GM19452 (cell line): ENCODE results near the gene L3MBTL1.
"Not testable (repeated sequence)": the region's sequence is repeated elsewhere in the genome, so short reads cannot be mapped to it uniquely, and the experiment has no call there.

Experiments
- ATAC-seq: cut with Tn5 transposase; IDR thresholded peaks from one replicate; pipeline ENCODE4 v1.9.1; 2021; ENCODE audit not compliant: unreplicated experiment

L3MBTL1 gene

DNA sequence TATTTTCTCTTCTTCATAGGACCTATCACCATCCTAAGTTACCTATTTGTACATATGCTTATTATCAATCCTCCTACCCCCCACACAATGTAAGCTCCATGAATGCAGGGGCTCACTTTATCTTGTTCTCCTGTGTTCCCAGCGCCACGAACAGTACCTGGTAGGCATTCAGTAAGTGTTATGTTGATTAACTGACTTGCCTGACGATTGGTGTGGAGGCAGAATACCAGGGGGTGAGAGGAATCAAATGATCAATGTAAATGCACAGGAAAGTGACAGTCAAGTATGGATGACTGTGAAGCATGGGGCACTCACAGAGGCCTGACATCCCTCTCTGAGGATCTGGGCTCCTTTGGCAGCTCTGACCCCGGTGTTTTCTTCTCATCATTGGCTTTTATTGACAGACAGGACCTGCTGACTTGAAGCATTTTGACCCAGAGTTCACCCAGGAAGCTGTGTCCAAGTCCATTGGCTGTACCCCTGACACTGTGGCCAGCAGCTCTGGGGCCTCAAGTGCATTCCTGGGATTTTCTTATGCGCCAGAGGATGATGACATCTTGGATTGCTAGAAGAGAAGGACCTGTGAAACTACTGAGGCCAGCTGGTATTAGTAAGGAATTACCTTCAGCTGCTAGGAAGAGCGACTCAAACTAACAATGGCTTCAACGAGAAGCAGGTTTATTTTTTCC, 77.1 kb downstream of the L3MBTL1 start:
- no peak for ATAC-seq

DNA sequence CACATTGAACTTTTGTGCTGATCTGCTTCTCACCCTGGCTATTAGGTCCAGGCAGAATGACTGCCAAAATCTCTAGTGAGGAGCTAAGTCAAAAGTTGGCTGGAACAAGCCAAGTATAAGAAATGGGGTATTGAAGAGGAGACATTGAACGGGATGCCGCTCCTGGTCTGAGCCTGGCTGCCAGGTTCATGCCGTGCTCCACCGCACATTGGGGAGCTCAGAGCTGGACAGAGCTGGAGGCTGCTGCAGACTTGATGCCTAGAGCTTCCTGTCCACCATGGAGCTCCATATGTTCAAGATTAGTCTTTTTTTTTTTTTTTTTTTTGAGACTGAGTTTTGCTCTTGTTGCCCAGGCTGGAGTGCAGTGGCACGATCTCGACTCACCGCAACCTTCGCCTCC, 79.1 kb downstream of the L3MBTL1 start:
- ATAC-seq: no peak

GRCh38 chr20:43588526-43588925, 81.0 kb downstream of the L3MBTL1 start:
- ATAC-seq: not testable (repeated sequence)

DNA sequence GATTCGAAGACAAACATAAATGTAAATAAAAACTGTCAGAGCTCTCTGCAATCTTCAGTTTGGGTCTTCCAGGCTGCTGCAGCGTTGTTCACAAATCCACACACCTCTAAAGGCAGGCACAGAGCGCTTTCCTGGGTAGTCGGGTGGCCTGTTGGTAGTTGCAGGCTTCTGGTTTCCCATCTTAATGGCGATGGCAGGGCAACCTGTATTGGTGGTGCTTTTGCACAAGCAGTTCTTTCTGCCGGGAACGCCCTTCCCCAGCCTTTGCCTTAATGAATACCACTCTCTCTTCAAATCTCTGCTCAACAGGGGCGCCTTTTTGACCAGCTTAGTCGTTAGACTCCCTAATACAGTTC, 82.5 kb downstream of the L3MBTL1 start:
- ATAC-seq: no peak

GRCh38 chr20:43590392-43591303, 83.2 kb downstream of the L3MBTL1 start, which contains the start of gene IFT52:
TSS of gene IFT52 (plus strand) at chr20:43590937. CDS start at chr20:43594699, 3,762 bp downstream.
- ATAC-seq: peak; percentile 99
